HEK293 (cell line): ENCODE measurements around the gene OPALIN.

ENCODE experiments used
- CTCF ChIA-PET: fragments of 350-600 bp; formaldehyde crosslinking; extraction: SDS; loops from one replicate; lab custom pipeline; 2021; ENCODE audit warnings: antibody characterized with exemption; lab: Yijun Ruan, JAX
- POLR2A ChIA-PET: fragments of 300-600 bp; formaldehyde crosslinking; extraction: SDS; loops from one replicate; lab custom pipeline; 2020; ENCODE audit warnings: antibody characterized with exemption, inconsistent platforms; lab: Yijun Ruan, JAX
- H3K27ac ChIP-seq: fragments of 200-500 bp; sonication (Bioruptor generic); 2 replicates; pipeline ENCODE4 v1.5.1; 2014; ENCODE audit warnings: low read depth, low read length, control low read depth, inconsistent platforms; ENCODE audit errors: extremely low read depth
- H3K36me3 ChIP-seq, 2 experiments: fragments of 200-500 bp in 1 of 2; sonication (Bioruptor generic) in 1 of 2; 1 replicate in 1 of 2; 2 replicates in 1 of 2; pipeline ENCODE4 v1.5.1; 2014 to 2017; ENCODE audit warnings: inconsistent platforms in 2 of 2, low read length in 2 of 2; ENCODE audit not compliant: control insufficient read depth in 2 of 2, insufficient read depth in 1 of 2
- H3K4me1 ChIP-seq: fragments of 200-500 bp; sonication (Bioruptor generic); 2 replicates; pipeline ENCODE4 v1.5.1; 2014; ENCODE audit warnings: mild to moderate bottlenecking, low read length, inconsistent platforms; ENCODE audit not compliant: control insufficient read depth, insufficient read depth
- H3K4me3 ChIP-seq: 2 replicates; pipeline ENCODE4 v1.5.1; 2011; ENCODE audit warnings: low read depth, mild to moderate bottlenecking, control low read depth, low read length, moderate library complexity
- H3K9me3 ChIP-seq: fragments of 200-500 bp; sonication (Bioruptor generic); 2 replicates; pipeline ENCODE4 v1.5.1; 2014; ENCODE audit warnings: low read depth, low read length, inconsistent platforms; ENCODE audit not compliant: control insufficient read depth, insufficient read depth
- BCL6B ChIP-seq: fragments of 450-650 bp; formaldehyde crosslinking; IDR thresholded peaks from 2 replicates; pipeline ENCODE4 v1.5.1; 2017; ENCODE audit warnings: missing biosample characterization, missing genetic modification characterization
- EGR2 ChIP-seq: fragments of 450-650 bp; formaldehyde crosslinking; IDR thresholded peaks from 2 replicates; pipeline ENCODE4 v1.5.1; 2016; ENCODE audit warnings: low read depth, missing biosample characterization, missing genetic modification characterization
- HOXA7 ChIP-seq: sonication (generic); formaldehyde crosslinking; IDR thresholded peaks from 2 replicates; pipeline ENCODE4 v1.8.1; 2022; ENCODE audit warnings: missing genetic modification reagents, borderline replicate concordance
- KLF1 ChIP-seq: fragments of 450-650 bp; formaldehyde crosslinking; IDR thresholded peaks from 2 replicates; pipeline ENCODE4 v1.5.1; 2016; ENCODE audit warnings: missing biosample characterization, missing genetic modification characterization
- KLF7 ChIP-seq: fragments of 450-650 bp; formaldehyde crosslinking; IDR thresholded peaks from 2 replicates; pipeline ENCODE4 v1.5.1; 2016; ENCODE audit warnings: missing biosample characterization, missing genetic modification characterization, borderline replicate concordance
- RBAK ChIP-seq: fragments of 450-650 bp; formaldehyde crosslinking; IDR thresholded peaks from 2 replicates; pipeline ENCODE4 v1.5.1; 2016; ENCODE audit warnings: missing biosample characterization, missing genetic modification characterization
- ZBTB17 ChIP-seq: fragments of 450-650 bp; formaldehyde crosslinking; IDR thresholded peaks from 2 replicates; pipeline ENCODE4 v1.5.1; 2016; ENCODE audit warnings: missing biosample characterization, missing genetic modification characterization
- ZBTB20 ChIP-seq: fragments of 450-650 bp; formaldehyde crosslinking; IDR thresholded peaks from 2 replicates; pipeline ENCODE4 v1.5.1; 2016; ENCODE audit warnings: missing biosample characterization, missing genetic modification characterization
- ZBTB21 ChIP-seq: fragments of 450-650 bp; formaldehyde crosslinking; IDR thresholded peaks from 2 replicates; pipeline ENCODE4 v1.5.1; 2017; ENCODE audit warnings: missing biosample characterization, missing genetic modification characterization
- ZBTB44 ChIP-seq: fragments of 450-650 bp; IDR thresholded peaks from 2 replicates; pipeline ENCODE4 v1.5.1; 2018; ENCODE audit warnings: missing biosample characterization, mild to moderate bottlenecking, missing genetic modification characterization
- ZNF140 ChIP-seq: fragments of 450-650 bp; formaldehyde crosslinking; IDR thresholded peaks from 2 replicates; pipeline ENCODE4 v1.5.1; 2016; ENCODE audit warnings: missing biosample characterization, missing genetic modification characterization
- ZNF175 ChIP-seq: fragments of 450-650 bp; formaldehyde crosslinking; IDR thresholded peaks from 2 replicates; pipeline ENCODE4 v1.5.1; 2016; ENCODE audit warnings: missing biosample characterization, missing genetic modification characterization
- ZNF184 ChIP-seq: fragments of 450-650 bp; IDR thresholded peaks from 2 replicates; pipeline ENCODE4 v1.5.1; 2018; ENCODE audit warnings: missing biosample characterization, mild to moderate bottlenecking, missing genetic modification characterization
- ZNF19 ChIP-seq: fragments of 450-650 bp; formaldehyde crosslinking; IDR thresholded peaks from 2 replicates; pipeline ENCODE4; 2016; ENCODE audit warnings: missing biosample characterization, missing genetic modification characterization, low read depth
- ZNF266 ChIP-seq: fragments of 450-650 bp; formaldehyde crosslinking; IDR thresholded peaks from 2 replicates; pipeline ENCODE4 v1.5.1; 2016; ENCODE audit warnings: missing biosample characterization, missing genetic modification characterization, low read depth
- ZNF350 ChIP-seq: fragments of 450-650 bp; formaldehyde crosslinking; IDR thresholded peaks from 2 replicates; pipeline ENCODE4 v1.5.0; 2017; ENCODE audit warnings: missing biosample characterization, mild to moderate bottlenecking, missing genetic modification characterization
- ZNF366 ChIP-seq: fragments of 450-650 bp; formaldehyde crosslinking; conservative IDR thresholded peaks from 2 replicates; pipeline ENCODE4 v1.5.1; 2016; ENCODE audit warnings: missing biosample characterization, missing genetic modification characterization
- ZNF391 ChIP-seq: fragments of 450-650 bp; formaldehyde crosslinking; IDR thresholded peaks from 2 replicates; pipeline ENCODE4 v1.5.1; 2016; ENCODE audit warnings: low read depth, missing biosample characterization, missing genetic modification characterization, borderline replicate concordance
- ZNF48 ChIP-seq: fragments of 450-650 bp; formaldehyde crosslinking; IDR thresholded peaks from 2 replicates; pipeline ENCODE4 v1.5.1; 2016; ENCODE audit warnings: missing biosample characterization, missing genetic modification characterization
- ZNF529 ChIP-seq: fragments of 450-650 bp; formaldehyde crosslinking; IDR thresholded peaks from 2 replicates; pipeline ENCODE4 v1.5.1; 2017; ENCODE audit warnings: missing genetic modification characterization, missing biosample characterization; ENCODE audit not compliant: insufficient replicate concordance
- ZNF544 ChIP-seq: fragments of 450-650 bp; formaldehyde crosslinking; IDR thresholded peaks from 2 replicates; pipeline ENCODE4 v1.5.0; 2017; ENCODE audit warnings: missing biosample characterization, missing genetic modification characterization
- ZNF555 ChIP-seq: fragments of 450-650 bp; formaldehyde crosslinking; conservative IDR thresholded peaks from 2 replicates; pipeline ENCODE4 v1.5.1; 2017; ENCODE audit warnings: missing biosample characterization, mild to moderate bottlenecking, missing genetic modification characterization, inconsistent platforms
- ZNF768 ChIP-seq: fragments of 450-650 bp; formaldehyde crosslinking; IDR thresholded peaks from 2 replicates; pipeline ENCODE4 v1.5.1; 2018; ENCODE audit warnings: missing biosample characterization, mild to moderate bottlenecking, missing genetic modification characterization
- TF ChIP-seq, protein P1 (sequence below): fragments of 450-650 bp; formaldehyde crosslinking; IDR thresholded peaks from 2 replicates; pipeline ENCODE4 v1.5.1; 2017; ENCODE audit warnings: missing biosample characterization, missing genetic modification characterization
- TF ChIP-seq, protein P2 (sequence below): fragments of 450-650 bp; formaldehyde crosslinking; IDR thresholded peaks from 2 replicates; pipeline ENCODE4 v1.5.1; 2016; ENCODE audit warnings: missing biosample characterization, missing genetic modification characterization
- TF ChIP-seq, protein P3 (sequence below): fragments of 450-650 bp; formaldehyde crosslinking; IDR thresholded peaks from 2 replicates; pipeline ENCODE4 v1.5.1; 2016; ENCODE audit warnings: missing biosample characterization, missing genetic modification characterization

OPALIN gene

DNA sequence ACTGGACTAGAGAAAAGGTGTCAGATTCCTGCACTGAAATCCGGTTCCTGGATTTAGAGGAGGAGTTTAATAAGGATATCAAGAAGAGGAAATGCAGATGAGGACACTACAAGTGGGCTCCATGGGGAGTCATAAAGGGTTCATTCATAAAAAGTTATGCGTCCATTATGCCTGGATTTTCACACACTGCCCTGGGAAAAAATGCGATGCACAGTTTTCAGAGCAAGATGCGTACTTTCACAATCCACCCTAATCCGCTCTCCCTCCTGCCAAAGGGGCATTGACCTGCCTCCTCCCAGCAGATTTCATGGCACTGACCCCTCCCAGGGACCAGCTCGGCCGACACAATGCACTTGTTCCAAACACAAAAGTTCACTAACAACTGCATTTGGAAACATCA is 42.2 kb upstream of the OPALIN start:
- no peak overlapping the region for H3K4me3 ChIP-seq
- CTCF ChIA-PET, result interaction anchor here (1.4 to 2.0 kb wide), 2 partner anchors 12 to 112 kb away, joined by 4 to 5 read pairs; partner anchors contain the start of gene TLL2
- H3K36me3 ChIP-seq, result no peaks in the 10 kb centered on the region

DNA sequence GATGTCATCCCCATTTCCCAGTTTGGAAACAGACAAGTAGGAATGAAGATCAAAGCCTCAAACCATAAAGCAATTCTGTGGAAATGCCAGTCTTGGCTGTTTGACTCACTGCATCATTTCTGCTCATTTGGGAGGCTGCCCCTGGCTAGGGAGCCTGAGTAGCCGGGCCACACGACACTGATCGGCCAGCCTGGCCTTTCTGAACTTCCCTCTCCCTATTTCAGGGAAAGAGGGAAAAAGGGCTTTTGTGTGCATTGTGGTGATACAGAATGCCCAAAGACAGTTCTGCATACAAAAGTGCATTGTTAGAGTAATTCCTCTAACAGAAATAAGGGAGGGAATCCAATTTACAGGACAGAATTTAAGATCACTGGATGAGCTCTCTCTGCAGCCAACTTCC is 41.7 kb upstream of the OPALIN start:
- no peak overlapping the region for H3K27ac ChIP-seq
- H3K36me3 ChIP-seq, result no peaks in the 10 kb centered on the region
- ChIA-PET POLR2A (no interaction called here), CTCF (interaction anchor here (2.0 kb wide), 1 partner anchor 13 kb away, joined by 5 read pairs; no protein-coding TSS in a partner anchor)
- no peaks in the 10 kb centered on the region for H3K4me1 ChIP-seq
- no peak overlapping the region for H3K4me3 ChIP-seq
- H3K9me3 ChIP-seq, result no peaks in the 10 kb centered on the region
- TF ChIP-seq HOXA7 (no peak), RBAK (no peak), ZNF140 (tag by site-specific recombination) (no peak), KLF1 (no peak), ZNF366 (no peak), ZBTB20 (tag by site-specific recombination) (no peak), ZNF768 (tag by site-specific recombination) (no peak), ZNF19 (tag by site-specific recombination) (no peak), ZNF175 (tag by site-specific recombination) (no peak), ZBTB21 (tag by site-specific recombination) (no peak), ZNF544 (tag by site-specific recombination) (no peak), ZNF184 (tag by site-specific recombination) (no peak), ZNF391 (tag by site-specific recombination) (no peak), ZNF529 (tag by site-specific recombination) (no peak), ZNF266 (tag by site-specific recombination) (no peak)
- TF ChIP-seq, protein P1, sequence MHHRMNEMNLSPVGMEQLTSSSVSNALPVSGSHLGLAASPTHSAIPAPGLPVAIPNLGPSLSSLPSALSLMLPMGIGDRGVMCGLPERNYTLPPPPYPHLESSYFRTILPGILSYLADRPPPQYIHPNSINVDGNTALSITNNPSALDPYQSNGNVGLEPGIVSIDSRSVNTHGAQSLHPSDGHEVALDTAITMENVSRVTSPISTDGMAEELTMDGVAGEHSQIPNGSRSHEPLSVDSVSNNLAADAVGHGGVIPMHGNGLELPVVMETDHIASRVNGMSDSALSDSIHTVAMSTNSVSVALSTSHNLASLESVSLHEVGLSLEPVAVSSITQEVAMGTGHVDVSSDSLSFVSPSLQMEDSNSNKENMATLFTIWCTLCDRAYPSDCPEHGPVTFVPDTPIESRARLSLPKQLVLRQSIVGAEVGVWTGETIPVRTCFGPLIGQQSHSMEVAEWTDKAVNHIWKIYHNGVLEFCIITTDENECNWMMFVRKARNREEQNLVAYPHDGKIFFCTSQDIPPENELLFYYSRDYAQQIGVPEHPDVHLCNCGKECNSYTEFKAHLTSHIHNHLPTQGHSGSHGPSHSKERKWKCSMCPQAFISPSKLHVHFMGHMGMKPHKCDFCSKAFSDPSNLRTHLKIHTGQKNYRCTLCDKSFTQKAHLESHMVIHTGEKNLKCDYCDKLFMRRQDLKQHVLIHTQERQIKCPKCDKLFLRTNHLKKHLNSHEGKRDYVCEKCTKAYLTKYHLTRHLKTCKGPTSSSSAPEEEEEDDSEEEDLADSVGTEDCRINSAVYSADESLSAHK, result no peak
- TF ChIP-seq, protein P2, sequence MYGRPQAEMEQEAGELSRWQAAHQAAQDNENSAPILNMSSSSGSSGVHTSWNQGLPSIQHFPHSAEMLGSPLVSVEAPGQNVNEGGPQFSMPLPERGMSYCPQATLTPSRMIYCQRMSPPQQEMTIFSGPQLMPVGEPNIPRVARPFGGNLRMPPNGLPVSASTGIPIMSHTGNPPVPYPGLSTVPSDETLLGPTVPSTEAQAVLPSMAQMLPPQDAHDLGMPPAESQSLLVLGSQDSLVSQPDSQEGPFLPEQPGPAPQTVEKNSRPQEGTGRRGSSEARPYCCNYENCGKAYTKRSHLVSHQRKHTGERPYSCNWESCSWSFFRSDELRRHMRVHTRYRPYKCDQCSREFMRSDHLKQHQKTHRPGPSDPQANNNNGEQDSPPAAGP (tag by site-specific recombination), result no peak

More for the DNA sequence above, 42.2 kb upstream of the OPALIN start:
- POLR2A ChIA-PET, result no interaction called here
- 0 out of 2 replicates have a peak, but pooled peaks have one; percentile 23 for TF ChIP-seq ZBTB44 (tag by site-specific recombination)
- no peak for TF ChIP-seq ZNF48
- Histone ChIP-seq H3K4me1 (no peaks in the 10 kb centered on the region), H3K27ac (no peak overlapping the region), H3K9me3 (no peaks in the 10 kb centered on the region)

DNA sequence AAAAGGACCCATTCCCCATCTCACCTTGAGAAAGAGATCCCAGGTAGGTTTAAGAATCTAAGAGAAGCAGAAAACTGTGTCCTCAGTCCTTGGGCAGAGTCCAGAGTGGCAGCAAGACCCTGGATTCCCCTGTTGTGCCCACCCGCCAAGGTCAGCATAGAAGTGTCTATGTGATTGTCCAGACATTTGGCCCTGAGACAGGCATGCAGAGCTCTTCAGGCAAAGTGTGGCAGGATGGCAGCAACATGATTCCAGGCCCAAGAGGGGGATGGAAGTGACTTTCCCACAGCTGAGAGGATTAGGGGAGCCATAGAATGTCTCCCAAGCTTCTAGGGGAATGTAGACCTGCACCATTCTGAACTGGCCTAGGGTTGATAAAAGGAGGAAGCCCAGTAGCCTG is 39.1 kb upstream of the OPALIN start:
- Histone ChIP-seq H3K4me1 (no peaks in the 10 kb centered on the region), H3K36me3 (no peaks in the 10 kb centered on the region), H3K9me3 (no peaks in the 10 kb centered on the region), H3K27ac (no peak overlapping the region), H3K4me3 (no peak overlapping the region)
- ChIA-PET POLR2A (interaction anchor here (0.5 kb wide), 1 partner anchor 17 kb away, joined by 3 read pairs; no protein-coding TSS in a partner anchor), CTCF (interaction anchor here (0.9 to 8.4 kb wide), 3 partner anchors 115 to 159 kb away, joined by 3 to 79 read pairs (median 17); partner anchors contain the start of gene TLL2)
- TF ChIP-seq ZNF555 (tag by site-specific recombination), result no peak
- no peak for TF ChIP-seq EGR2
- TF ChIP-seq ZNF350 (tag by site-specific recombination), result no peak
- TF ChIP-seq BCL6B, result no peak
- no peak for TF ChIP-seq KLF7 (tag by site-specific recombination)
- TF ChIP-seq, protein P3, sequence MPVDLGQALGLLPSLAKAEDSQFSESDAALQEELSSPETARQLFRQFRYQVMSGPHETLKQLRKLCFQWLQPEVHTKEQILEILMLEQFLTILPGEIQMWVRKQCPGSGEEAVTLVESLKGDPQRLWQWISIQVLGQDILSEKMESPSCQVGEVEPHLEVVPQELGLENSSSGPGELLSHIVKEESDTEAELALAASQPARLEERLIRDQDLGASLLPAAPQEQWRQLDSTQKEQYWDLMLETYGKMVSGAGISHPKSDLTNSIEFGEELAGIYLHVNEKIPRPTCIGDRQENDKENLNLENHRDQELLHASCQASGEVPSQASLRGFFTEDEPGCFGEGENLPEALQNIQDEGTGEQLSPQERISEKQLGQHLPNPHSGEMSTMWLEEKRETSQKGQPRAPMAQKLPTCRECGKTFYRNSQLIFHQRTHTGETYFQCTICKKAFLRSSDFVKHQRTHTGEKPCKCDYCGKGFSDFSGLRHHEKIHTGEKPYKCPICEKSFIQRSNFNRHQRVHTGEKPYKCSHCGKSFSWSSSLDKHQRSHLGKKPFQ (tag by site-specific recombination), result no peak
- TF ChIP-seq ZBTB17, result no peak
